HepG2 (cell line): ENCODE results near the gene ANXA2. TPM values are rescaled to one million over a fixed set of nuclear protein-coding genes. Genes with fewer than 3 reads are reported as not detected.

Experiments
- ATAC-seq: fragments of 200-7000 bp; cut with Tn5 transposase; 3 replicates; pipeline ENCODE4 v1.9.1; 2020; ENCODE audit warnings: mild to moderate bottlenecking, moderate library complexity
- BruUV-seq: library from RNA; stranded (reverse); fragments of 400-500 nt; replicated peaks from 2 replicates; lab custom pipeline; 2021; lab: Mats Ljungman, UMichigan
- CTCF ChIA-PET: fragments of 300-600 bp; formaldehyde crosslinking; extraction: SDS; loops from one replicate; lab custom pipeline; 2021; ENCODE audit warnings: low total read pairs, inconsistent platforms, low intra/inter-chr PET ratio; lab: Yijun Ruan, JAX
- POLR2A ChIA-PET: fragments of 350-600 bp; sonication (Branson Sonifier 250); formaldehyde crosslinking; loops from one replicate; lab custom pipeline; 2020; ENCODE audit warnings: antibody characterized with exemption, inconsistent platforms; lab: Yijun Ruan, JAX
- DNase-seq: peaks from one replicate; pipeline ENCODE4 v3.0.0-alpha.2; 2015; ENCODE audit warnings: low spot score
- FAIRE-seq: peaks from 3 replicates; lab custom pipeline; 2011; peaks lifted over from hg19 to GRCh38; lab: Jason Lieb, UNC
- H2AFZ ChIP-seq: one replicate; pipeline ENCODE4 v1.6.1; 2011; ENCODE audit warnings: low read length, inconsistent platforms
- H3K27ac ChIP-seq: fragments of 300-600 bp; 3 replicates; pipeline ENCODE4 v1.8.0; 2011; ENCODE audit warnings: mixed run types, mild to moderate bottlenecking, mixed read lengths, low read length, inconsistent platforms; ENCODE audit not compliant: insufficient read depth; ENCODE audit errors: extremely low read length
- H3K27me3 ChIP-seq, 2 experiments: fragments of 200-600 bp in 1 of 2; 2 replicates in 1 of 2; 3 replicates in 1 of 2; pipeline versions ENCODE4 v1.6.0 to v1.8.0; 2011; ENCODE audit warnings: low read length in 2 of 2, mild to moderate bottlenecking in 2 of 2, moderate library complexity in 2 of 2, inconsistent platforms in 1 of 2; ENCODE audit not compliant: insufficient read depth in 2 of 2, control insufficient read depth in 1 of 2
- H3K36me3 ChIP-seq, 2 experiments: fragments of 200-600 bp in 1 of 2; replicated peaks in 1 of 2; 2 replicates in 1 of 2; 3 replicates in 1 of 2; pipeline versions ENCODE4 v1.5.1 to v1.8.0; 2011; ENCODE audit warnings: low read length in 2 of 2, inconsistent platforms in 1 of 2; ENCODE audit not compliant: insufficient read depth in 2 of 2, control insufficient read depth in 1 of 2
- H3K4me1 ChIP-seq: 2 replicates; pipeline ENCODE4 v1.5.1; 2012; ENCODE audit warnings: low read length, inconsistent platforms; ENCODE audit not compliant: insufficient read depth
- H3K4me2 ChIP-seq: 2 replicates; pipeline ENCODE4 v1.6.0; 2011; ENCODE audit warnings: low read depth, low read length, inconsistent platforms
- H3K4me3 ChIP-seq, 3 experiments: fragments of 200-600 bp in 1 of 3; sonication (generic), shearing (Covaris generic) in 1 of 3; replicated peaks in 1 of 3; 2 replicates each; pipeline ENCODE4 v1.5.1; 2011 to 2016; ENCODE audit warnings: low read length in 3 of 3, inconsistent platforms in 2 of 3, low read depth in 2 of 3, mild to moderate bottlenecking in 2 of 3, control low read depth in 1 of 3, mixed read lengths in 1 of 3; ENCODE audit not compliant: insufficient read depth in 1 of 3
- H3K79me2 ChIP-seq: one replicate; pipeline ENCODE4 v1.6.1; 2011; ENCODE audit warnings: low read length, inconsistent platforms; ENCODE audit not compliant: insufficient read depth
- H3K9ac ChIP-seq: 2 replicates; pipeline ENCODE4 v1.6.0; 2011; ENCODE audit warnings: mild to moderate bottlenecking, low read depth, low read length, inconsistent platforms; ENCODE audit not compliant: insufficient read depth
- H3K9me3 ChIP-seq: 2 replicates; pipeline ENCODE4 v1.5.1; 2012; ENCODE audit warnings: mild to moderate bottlenecking, low read length
- H4K20me1 ChIP-seq: 2 replicates; pipeline ENCODE4 v1.6.0; 2011; ENCODE audit warnings: inconsistent platforms, mild to moderate bottlenecking, low read length, moderate library complexity; ENCODE audit not compliant: insufficient read depth
- ZNF121 ChIP-seq: sonication (generic); formaldehyde crosslinking; IDR thresholded peaks from 2 replicates; pipeline ENCODE4 v1.5.0; 2020; ENCODE audit warnings: mild to moderate bottlenecking, missing genetic modification reagents
- ZNF557 ChIP-seq: sonication (generic); formaldehyde crosslinking; IDR thresholded peaks from 2 replicates; pipeline ENCODE4 v1.4.0; 2020; ENCODE audit warnings: missing genetic modification reagents
- ZSCAN9 ChIP-seq: IDR thresholded peaks from 2 replicates; pipeline ENCODE4 v1.6.1; 2016; ENCODE audit warnings: borderline replicate concordance
- WGBS: methylation state at CpG from one replicate; pipeline ENCODE4 v1.1.6; 2017; ENCODE audit warnings: low lambda C conversion rate; 5-methylcytosine and 5-hydroxymethylcytosine counted together
- in situ Hi-C: cut with HindIII; loops from 2 replicates; pipeline ENCODE4 v1.10.0; 2017; ENCODE audit warnings: low pct_unique_long_range_greater_than_20kb; ENCODE audit not compliant: extremely low pct_ligation_motif_present
- intact Hi-C: fragments of 100-400 bp; cut with micrococcal nuclease; formaldehyde crosslinking; loops from one replicate; pipeline ENCODE4 v1.10.0; 2022; ENCODE audit not compliant: unreplicated experiment
- polyA plus RNA-seq, 8 experiments: library from polyadenylated mRNA; depleted of rRNA in 3 of 8; stranded (reverse) in 7 of 8; unstranded in 1 of 8; fragments of >200 nt; fragmentation: Illumina TruSeq in 4 of 8; extraction: Trizol in 4 of 8; gene quantifications; 2 replicates each; pipeline versions ENCODE4 v1.2.1 to v1.2.3, GENCODE V29; 2011 to 2016; ENCODE audit warnings: low read depth in 4 of 8, missing spikeins in 1 of 8, mixed read lengths in 1 of 8; ENCODE audit not compliant: insufficient read depth in 1 of 8
- total RNA-seq, 5 experiments: library from RNA; depleted of rRNA; stranded (reverse); fragments of >200 nt; fragmentation: Illumina TruSeq; extraction: Trizol; gene quantifications; 2 replicates each; pipeline ENCODE4 v1.2.3, GENCODE V29; 2016; ENCODE audit warnings: low read depth in 1 of 5
- TF ChIP-seq, protein P1 (sequence below): sonication (generic); formaldehyde crosslinking; IDR thresholded peaks from 2 replicates; pipeline ENCODE4 v1.5.0; 2020; ENCODE audit warnings: missing genetic modification reagents

ANXA2 gene
- total and polyA plus RNA-seq, 2 of the 13 experiments (the other 11 are each of a cell fraction or from before 2014, with no cell fraction given) = 196 to 613 TPM

GRCh38 chr15:60425461-60425860 lies 27.7 kb upstream of the ANXA2 start:
- ChIA-PET POLR2A (no interaction called here), CTCF (no interaction called here)
- Histone ChIP-seq H3K27me3 (no peaks in the 10 kb centered on the region), H4K20me1 (no peaks in the 10 kb centered on the region), H3K9ac (no peak overlapping the region), H2AFZ (no peak overlapping the region), H3K79me2 (no peaks in the 10 kb centered on the region), H3K4me3 (no peak overlapping the region), H3K27ac (no peak overlapping the region), H3K9me3 (no peaks in the 10 kb centered on the region), H3K4me1 (peaks cover 14% of the 10 kb centered on the region), H3K36me3 (peaks cover 4 to 12% of the 10 kb centered on the region in 2 experiments; a peak in 4 of 5 replicates), H3K4me2 (no peak overlapping the region)
- intact Hi-C loops (no loop called here), in situ Hi-C loops (no loop called here)
- no TSS peak for BruUV-seq
- no peak for FAIRE-seq
- TF ChIP-seq ZNF121 (CRISPR knock-in tag) (no peak), ZSCAN9 (CRISPR knock-in tag) (no peak)
- no peak for DNase-seq
- no peak for ATAC-seq
- 77% methylated on average over 2 of the region's 2 CpGs for WGBS

DNA sequence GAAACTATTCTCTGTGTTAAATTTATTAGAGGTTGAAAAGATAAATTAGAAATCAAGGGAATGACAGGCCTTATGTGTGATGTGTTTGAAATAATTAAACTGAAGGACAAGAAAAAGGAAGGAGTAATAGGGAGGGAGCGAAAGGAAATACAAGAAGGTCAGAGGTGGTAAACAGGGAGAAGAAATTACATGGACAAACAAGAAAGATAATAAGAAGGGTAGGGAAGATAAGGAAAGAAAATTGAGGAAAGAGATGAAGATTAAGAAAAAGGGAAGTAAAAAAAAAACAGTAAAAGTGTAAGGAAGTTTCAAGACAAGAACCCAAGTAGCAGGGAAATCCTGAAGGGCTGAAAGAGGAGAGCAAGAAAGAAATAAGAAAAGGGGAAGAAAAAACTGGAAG lies 26.2 kb upstream of the ANXA2 start:
- H2AFZ ChIP-seq = no peak overlapping the region
- H3K4me1 ChIP-seq = peaks cover 25% of the 10 kb centered on the region
- TF ChIP-seq, protein P1, sequence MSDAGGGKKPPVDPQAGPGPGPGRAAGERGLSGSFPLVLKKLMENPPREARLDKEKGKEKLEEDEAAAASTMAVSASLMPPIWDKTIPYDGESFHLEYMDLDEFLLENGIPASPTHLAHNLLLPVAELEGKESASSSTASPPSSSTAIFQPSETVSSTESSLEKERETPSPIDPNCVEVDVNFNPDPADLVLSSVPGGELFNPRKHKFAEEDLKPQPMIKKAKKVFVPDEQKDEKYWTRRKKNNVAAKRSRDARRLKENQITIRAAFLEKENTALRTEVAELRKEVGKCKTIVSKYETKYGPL (CRISPR knock-in tag) = no peak
- no peak for TF ChIP-seq ZNF557 (CRISPR knock-in tag)
- H4K20me1 ChIP-seq = no peaks in the 10 kb centered on the region
- H3K4me3 ChIP-seq = no peak overlapping the region
- ATAC-seq = no peak
- no TSS peak for BruUV-seq
- H3K36me3 ChIP-seq = peaks cover 4 to 12% of the 10 kb centered on the region in 2 experiments; a peak in 4 of 5 replicates
- FAIRE-seq = no peak
- no peak overlapping the region for H3K4me2 ChIP-seq
- no peaks in the 10 kb centered on the region for H3K27me3 ChIP-seq
- 98% methylated on average over 1 of the region's 1 CpG for WGBS
- POLR2A ChIA-PET = no interaction called here
- intact Hi-C loops = no loop called here
- DNase-seq = no peak
- H3K27ac ChIP-seq = no peak overlapping the region
- H3K79me2 ChIP-seq = no peaks in the 10 kb centered on the region
- H3K9ac ChIP-seq = no peak overlapping the region
- H3K9me3 ChIP-seq = no peaks in the 10 kb centered on the region
- in situ Hi-C loops = no loop called here
- CTCF ChIA-PET = no interaction called here
